ENCODE results near the gene ASXL3. TPM values are rescaled to one million over a fixed set of nuclear protein-coding genes. Genes with fewer than 3 reads are reported as not detected.

Gene ASXL3
- total and polyA plus RNA-seq, 4 donors, result 0.19 to 1.3 (median 0.39) TPM

- no peak for DNase-seq (ENCODE audit: low spot score)
- Histone ChIP-seq H3K9ac (ENCODE audit: low read depth in 1 of 2, low read length in 2 of 2) (no peak overlapping the region), H3K27me3 (ENCODE audit: control insufficient read depth in 4 of 4, insufficient read depth in 4 of 4, low read length in 3 of 4) (no peaks in the 10 kb centered on the region), H3K4me1 (ENCODE audit: control insufficient read depth in 4 of 4, insufficient read depth in 4 of 4, low read length in 3 of 4) (no peaks in the 10 kb centered on the region), H3K27ac (ENCODE audit: low read depth in 1 of 2, low read length in 2 of 2) (no peak overlapping the region), H3K36me3 (ENCODE audit: control insufficient read depth in 4 of 4, insufficient read depth in 3 of 4, low read depth in 1 of 4, low read length in 3 of 4) (no peaks in the 10 kb centered on the region), H3K9me3 (ENCODE audit: control insufficient read depth in 4 of 4, low read length in 3 of 4) (no peaks in the 10 kb centered on the region), H3K4me3 (ENCODE audit: low read depth in 1 of 3, low read length in 3 of 3) (no peak overlapping the region)
- no peak for TF ChIP-seq ATF3 (IDR thresholded peaks at IDR 0.05)
- TF ChIP-seq NR2F2 (IDR thresholded peaks at IDR 0.05), result no peak
- peak; percentile 59 to 69 for TF ChIP-seq RAD21 (IDR thresholded peaks at IDR 0.05)
- peak; percentile 35 for TF ChIP-seq CTCF (IDR thresholded peaks at IDR 0.05; ENCODE audit: low read depth, low read length, missing input control)
Measured at GRCh38 chr18:33761363-33761762, 183.3 kb downstream of the ASXL3 start.

- H3K27me3 ChIP-seq (ENCODE audit: control insufficient read depth in 4 of 4, insufficient read depth in 4 of 4, low read length in 3 of 4), result no peaks in the 10 kb centered on the region
- no peak for TF ChIP-seq ZBTB33 (IDR thresholded peaks at IDR 0.05)
- no peaks in the 10 kb centered on the region for H3K36me3 ChIP-seq (ENCODE audit: control insufficient read depth in 4 of 4, insufficient read depth in 3 of 4, low read depth in 1 of 4, low read length in 3 of 4)
- no peaks in the 10 kb centered on the region for H3K4me1 ChIP-seq (ENCODE audit: control insufficient read depth in 4 of 4, insufficient read depth in 4 of 4, low read length in 3 of 4)
- H3K27ac ChIP-seq (ENCODE audit: low read depth in 1 of 2, low read length in 2 of 2), result no peak overlapping the region
- no peak overlapping the region for H3K4me3 ChIP-seq (ENCODE audit: low read depth in 1 of 3, low read length in 3 of 3)
- no peak overlapping the region for H3K9ac ChIP-seq (ENCODE audit: low read depth in 1 of 2, low read length in 2 of 2)
- no peak for DNase-seq (ENCODE audit: low spot score)
- no peaks in the 10 kb centered on the region for H3K9me3 ChIP-seq (ENCODE audit: control insufficient read depth in 4 of 4, low read length in 3 of 4)
Measured at GRCh38 chr18:33781429-33781828, 203.4 kb downstream of the ASXL3 start.

Other genes with a start within 250 kb of the ASXL3 start
- gene CCDC178, start 137.5 kb upstream of the ASXL3 start, total RNA-seq, result not detected
- not detected for gene CCDC178, start 137.5 kb upstream of the ASXL3 start, polyA plus RNA-seq

Data from liver (tissue), 9 donors.